Dermis blood vessel endothelial cell (primary cell): ENCODE data around the gene SYDE1. TPM values are rescaled to one million over a fixed set of nuclear protein-coding genes. Genes with fewer than 3 reads are reported as not detected.
"Not testable (repeated sequence)": the region's sequence is repeated elsewhere in the genome, so short reads cannot be mapped to it uniquely, and the experiment has no call there.

Experiments used
- DNase-seq: peaks from one replicate; pipeline ENCODE4 v3.0.0; 2010
- total RNA-seq: library from RNA; depleted of rRNA; stranded (reverse); fragments of >200 nt; gene quantifications from 2 replicates; pipeline ENCODE4 v1.2.3, GENCODE V29; 2014

SYDE1 gene, protein sequence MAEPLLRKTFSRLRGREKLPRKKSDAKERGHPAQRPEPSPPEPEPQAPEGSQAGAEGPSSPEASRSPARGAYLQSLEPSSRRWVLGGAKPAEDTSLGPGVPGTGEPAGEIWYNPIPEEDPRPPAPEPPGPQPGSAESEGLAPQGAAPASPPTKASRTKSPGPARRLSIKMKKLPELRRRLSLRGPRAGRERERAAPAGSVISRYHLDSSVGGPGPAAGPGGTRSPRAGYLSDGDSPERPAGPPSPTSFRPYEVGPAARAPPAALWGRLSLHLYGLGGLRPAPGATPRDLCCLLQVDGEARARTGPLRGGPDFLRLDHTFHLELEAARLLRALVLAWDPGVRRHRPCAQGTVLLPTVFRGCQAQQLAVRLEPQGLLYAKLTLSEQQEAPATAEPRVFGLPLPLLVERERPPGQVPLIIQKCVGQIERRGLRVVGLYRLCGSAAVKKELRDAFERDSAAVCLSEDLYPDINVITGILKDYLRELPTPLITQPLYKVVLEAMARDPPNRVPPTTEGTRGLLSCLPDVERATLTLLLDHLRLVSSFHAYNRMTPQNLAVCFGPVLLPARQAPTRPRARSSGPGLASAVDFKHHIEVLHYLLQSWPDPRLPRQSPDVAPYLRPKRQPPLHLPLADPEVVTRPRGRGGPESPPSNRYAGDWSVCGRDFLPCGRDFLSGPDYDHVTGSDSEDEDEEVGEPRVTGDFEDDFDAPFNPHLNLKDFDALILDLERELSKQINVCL
- total RNA-seq = 22.5 and 22.6 TPM in 2 replicates

DNA sequence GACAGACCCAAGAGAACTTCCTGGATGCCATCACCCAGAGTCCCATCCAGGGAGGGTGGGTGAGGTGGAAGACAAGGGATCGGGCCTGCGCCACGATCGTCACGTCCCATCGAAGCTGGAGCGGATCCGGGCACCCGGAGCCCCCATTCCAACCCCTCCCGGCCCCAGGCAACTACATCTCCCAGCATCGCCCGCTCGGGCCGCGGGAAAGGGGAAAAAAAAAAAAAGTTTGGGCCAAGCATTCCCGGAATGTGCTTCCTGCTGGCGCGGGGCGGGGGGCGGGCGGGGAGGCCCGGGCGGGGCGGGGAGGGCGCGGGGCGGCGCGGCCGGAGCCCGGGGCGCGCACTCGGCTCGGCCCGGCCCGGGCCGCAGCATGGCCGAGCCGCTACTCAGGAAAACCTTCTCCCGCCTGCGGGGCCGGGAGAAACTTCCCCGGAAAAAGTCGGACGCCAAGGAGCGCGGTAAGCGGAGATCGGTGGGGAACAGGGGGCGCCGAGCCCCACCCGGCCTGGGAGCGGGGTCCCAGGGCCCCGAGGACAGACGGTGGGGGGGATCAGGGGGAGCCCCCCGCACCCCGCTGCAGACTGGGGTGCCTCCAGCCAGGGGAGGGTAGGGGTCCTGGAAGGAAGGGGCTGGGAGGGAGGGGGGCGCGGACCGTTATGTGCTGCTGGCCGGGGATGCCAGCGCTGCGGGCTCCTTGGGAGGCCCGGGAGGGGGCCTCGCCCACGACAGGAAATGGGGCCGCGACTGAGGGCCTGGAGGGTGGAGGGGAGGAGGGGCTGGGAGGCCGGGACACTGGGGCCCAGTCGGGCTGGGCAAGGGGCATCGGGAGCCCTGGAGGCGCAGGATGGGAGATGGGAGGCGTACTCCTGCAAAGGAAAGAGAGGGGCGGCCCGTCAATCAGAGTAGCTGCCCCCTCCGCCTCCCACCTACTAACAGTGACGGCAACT lies at the start of gene SYDE1:
TSS of gene SYDE1 (plus strand) at position 341 of the 950 bp plus-strand sequence. CDS start at position 374, 33 bp downstream.
- DNase-seq = peak; percentile 62

DNA sequence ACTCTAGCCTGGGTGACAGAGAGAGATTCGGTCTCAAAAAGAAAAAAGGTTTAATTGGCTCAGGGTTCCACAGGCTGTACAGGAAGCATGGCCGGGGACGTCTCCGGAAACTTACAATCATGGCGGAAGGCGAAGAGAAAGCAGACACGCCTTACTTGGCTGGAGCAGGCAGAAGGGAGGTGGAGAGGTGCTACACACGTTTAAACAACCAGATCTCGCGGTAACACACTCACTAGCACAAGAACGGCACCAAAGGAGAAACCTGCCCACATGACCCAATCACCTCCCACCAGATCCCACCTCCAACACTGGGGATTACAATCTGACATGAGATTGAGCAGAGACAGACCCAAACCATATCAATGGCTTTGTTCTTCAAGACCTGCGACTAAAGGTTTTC lies 45.2 kb upstream of the SYDE1 start:
- DNase-seq = no peak

DNA sequence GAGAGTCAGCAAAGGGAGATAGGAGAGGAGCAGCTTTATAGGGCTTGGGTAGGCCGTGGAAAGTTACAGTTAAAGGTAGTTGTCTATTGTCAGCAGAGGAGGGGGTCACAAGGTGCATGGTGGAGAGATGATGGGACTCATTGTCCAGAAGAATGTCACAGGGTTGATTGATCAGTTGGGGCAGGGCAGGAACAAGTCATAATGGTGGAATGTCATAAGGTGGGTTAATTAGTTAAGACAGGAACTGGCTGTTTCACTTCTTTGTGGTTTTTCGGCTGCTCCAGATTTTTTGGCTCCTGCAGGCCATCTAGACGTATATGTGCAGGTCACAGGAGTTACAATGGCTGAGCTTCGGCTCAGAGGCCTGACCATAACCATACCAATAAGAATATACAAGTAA lies 36.8 kb upstream of the SYDE1 start:
- not testable (repeated sequence) for DNase-seq

DNA sequence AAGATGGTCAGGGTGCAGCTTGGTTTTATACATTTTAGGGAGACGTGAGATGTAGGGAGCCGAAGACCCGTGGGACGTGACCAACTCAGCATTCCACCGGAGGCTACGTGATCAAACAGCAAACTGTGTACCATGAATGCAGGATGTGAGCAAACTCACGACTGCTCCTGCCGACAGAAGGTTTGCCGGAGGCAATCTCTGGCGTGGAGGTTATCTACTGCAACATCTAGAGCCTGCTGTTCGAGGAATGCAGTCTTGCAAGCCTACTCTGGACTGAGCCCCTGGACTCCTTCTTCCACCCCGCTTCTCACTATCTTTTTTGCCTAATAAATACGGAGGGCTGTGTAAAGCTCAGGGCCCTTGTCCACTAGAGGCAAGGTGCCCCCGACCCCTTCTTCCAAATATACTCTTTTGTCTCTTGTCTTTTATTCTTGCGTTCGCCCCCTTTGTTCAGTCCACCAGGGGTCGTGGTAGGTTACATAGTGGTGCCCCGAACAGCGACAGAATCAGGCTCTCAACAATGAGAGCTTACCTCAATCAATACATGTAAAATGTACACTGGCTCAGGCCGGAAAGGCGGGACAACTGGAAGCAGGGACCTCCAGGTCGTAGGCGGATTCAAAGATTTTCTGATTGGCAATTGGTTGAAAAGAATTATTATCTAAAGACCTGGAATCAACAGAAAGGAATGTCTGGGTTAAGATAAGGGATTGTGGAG lies 34.1 kb upstream of the SYDE1 start:
- no peak for DNase-seq

DNA sequence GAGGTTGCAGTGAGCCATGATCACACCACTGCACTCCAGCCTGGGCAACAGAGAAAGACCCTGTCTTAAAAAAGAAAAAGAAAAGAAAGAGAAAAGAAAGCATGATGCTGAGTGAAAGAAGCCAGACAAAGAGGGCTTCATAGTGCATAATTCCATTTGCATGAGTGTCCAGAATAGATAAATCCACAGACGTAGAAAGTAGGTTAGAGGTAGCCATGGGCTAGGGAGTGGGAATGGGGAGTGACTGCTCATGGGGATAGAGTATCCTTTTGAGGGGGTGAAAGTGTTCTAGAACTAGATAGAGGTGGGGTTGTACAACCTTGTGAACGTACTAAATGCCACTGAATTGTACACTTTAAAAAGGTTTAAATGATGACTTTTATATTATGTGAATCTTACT lies 32.8 kb upstream of the SYDE1 start:
- no peak for DNase-seq

DNA sequence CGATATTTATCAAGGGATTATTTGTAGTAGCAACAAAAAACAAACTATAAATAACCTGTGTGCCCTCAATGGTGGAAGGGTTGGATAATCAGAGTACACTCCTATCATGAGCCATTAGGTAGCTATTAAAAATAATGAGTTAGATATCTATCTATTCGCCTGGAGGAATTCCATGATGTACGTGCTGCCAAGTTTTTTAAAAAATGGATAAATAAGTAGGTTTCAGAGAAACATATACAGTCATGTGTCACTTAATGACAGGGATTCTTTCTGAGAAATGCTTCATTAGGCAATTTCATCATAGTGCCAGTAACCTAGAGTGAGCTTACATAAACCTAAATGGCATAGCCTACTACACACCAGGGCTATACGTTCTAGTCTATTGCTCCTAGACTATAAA lies 31.4 kb upstream of the SYDE1 start:
- no peak for DNase-seq

DNA sequence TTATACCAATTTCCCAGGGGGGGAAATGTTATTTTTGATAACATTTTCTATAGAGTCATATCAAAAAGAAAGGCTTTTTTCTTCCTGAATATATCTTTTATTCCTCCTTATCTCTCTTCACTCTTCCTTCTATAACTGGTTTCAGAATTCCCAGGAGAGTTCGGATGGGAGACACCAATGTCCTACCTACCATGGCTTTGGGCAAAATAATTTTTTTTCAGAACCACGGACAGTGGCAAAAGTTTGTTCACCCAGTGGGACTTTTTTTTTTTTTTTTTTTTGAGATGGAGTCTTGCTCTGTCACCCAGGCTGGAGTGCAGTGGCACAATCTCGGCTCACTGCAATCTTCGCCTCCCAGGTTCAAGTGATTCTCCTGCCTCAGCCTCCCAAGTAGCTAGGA lies 27.2 kb upstream of the SYDE1 start:
- DNase-seq = not testable (repeated sequence)

DNA sequence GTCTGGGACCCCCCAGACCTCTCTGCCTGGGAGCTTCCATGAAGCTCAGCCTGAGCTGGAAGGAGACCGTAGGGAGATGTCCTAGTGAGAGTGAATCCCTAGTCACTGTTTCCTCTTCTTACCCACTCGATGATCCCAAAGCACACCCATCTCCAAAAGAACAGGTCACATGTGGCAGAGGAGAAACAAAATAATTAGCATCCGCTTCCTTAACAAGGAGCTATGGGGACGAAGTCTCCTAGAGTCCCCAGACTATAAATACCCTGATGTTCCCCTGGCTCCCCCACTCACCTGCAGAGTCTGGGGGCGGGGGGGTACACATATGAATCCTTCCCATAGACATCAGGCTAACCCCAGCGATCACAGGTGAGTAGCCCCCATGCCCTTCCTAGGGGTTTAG lies 25.3 kb upstream of the SYDE1 start, which contains the start of gene OR1I1:
TSS of gene OR1I1 (plus strand) at position 301 of the 400 bp plus-strand sequence. CDS start 4,855 bp downstream, outside the sequence.
- no peak for DNase-seq

DNA sequence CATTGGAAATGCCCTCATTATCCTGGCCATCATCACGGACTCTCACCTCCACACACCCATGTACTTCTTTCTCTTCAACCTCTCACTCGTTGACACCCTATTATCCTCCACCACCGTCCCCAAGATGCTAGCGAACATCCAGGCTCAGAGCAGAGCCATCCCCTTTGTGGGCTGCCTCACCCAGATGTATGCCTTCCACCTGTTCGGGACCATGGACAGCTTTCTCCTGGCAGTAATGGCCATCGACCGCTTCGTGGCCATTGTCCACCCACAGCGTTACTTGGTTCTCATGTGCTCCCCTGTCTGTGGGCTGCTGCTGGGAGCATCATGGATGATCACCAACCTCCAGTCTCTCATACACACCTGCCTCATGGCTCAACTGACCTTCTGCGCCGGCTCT lies 20.0 kb upstream of the SYDE1 start:
- no peak for DNase-seq

DNA sequence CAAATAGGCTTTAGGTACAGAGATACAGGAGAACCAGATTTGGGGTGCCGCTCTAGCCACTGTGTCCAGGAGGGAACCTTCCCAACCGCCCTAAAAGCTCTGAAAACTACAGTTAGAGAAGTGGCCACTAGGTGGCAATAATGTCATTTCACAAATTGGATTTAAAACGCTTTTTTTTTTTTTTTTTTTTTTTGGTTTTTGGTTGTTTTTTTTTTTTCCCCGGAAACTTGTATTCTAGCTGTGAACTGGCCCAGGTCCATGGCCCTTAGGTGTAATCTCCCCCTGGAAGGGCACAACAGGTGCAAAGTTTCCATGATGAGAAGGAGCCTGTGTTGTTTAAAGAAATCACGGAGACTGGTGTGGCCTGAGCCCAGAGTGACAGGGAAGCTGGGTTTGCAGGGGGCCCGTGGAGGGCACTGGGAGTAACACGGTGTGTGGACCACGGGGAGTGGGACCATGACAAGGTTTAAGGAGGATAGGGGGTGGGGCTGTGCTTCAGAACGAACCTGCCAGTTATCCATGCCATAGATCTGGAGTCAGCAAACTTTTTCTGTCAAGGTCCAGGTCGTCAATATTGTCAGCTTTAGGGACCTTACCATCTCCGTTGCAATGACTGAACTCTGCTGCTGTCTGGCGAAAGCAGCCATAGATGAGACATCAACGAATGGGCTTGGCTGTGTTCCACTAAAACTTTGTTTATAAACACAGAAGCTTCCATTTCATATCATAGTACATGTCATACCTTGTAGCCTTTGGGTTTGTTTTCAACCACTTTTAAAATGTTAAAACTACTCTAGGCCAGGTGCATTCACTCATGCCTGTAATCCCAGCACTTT lies 15.1 kb upstream of the SYDE1 start:
- peak; percentile 84 for DNase-seq

DNA sequence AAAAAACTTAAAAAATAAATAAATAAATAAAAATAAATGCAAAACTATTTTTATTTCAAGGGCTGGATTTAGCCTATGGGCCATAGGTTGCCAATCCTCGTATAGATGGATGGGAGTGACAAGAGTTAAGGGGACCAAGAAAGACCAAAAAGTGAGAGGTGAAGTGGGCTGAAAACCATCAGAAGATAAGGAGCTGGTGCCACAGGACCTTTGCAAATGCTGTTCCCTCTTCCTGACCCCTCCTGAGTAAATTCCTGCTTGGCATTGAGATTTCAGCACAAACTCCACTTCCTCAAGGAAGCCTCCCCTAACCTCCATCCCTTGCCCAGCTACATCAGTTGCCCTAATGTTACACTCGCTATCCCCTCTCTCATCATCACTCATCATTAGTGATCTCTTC lies 14.2 kb upstream of the SYDE1 start:
- no peak for DNase-seq

DNA sequence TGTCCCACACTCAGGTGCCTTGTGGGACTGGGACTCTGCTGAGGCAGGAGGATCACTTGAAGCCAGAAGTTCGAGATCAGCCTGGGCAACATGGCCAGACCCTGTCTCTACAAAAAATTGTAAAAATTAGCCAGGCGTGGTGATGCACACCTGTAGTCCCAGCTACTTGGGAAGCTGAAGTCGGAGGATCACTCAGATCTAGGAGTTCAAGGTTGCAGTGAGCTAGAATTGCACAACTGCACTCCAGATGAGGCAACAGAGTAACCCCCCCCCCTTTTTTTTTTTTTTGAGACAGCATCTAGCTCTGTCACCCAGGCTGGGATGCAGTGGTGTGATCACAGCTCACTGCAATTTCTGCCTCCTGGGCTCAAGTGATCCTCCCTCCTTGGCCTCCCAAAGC lies 11.0 kb upstream of the SYDE1 start:
- no peak for DNase-seq

DNA sequence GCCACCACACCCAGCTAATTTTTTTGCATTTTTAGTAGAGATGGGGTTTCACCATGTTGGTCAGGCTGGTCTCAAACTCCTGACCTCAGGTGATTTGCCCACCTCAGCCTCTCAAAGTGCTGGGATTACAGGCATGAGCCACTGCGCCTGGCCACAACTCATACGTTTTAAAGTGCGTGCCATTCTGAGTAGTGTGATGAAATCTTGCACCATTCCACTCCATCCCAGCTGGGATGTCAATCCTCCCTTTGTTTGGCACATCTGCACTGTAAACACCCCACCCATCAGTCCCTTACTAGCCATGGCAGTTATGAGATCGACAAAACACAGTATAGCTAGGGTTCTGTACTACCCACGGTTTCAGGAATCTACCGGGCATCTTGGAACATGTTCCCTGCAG lies 9.2 kb upstream of the SYDE1 start:
- DNase-seq = not testable (repeated sequence)

DNA sequence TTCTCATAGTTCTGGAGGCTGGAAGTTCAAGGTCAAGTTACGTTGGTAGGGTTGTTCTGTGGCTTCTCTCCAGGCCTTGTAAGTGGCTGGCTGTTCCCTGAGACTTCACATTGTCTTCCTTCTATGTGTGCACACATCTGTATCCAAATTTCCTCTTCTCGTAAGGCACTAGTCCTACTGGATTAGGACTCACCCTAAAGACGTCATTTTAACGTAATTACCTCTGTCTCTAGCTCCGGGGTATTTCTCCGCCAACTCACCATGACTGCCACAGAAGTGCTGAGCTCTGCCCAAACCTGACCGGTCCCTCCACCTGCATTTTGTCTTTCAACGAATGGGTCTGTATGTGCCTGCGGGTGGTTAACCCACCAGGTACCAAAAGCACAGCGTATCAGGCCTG lies 8.7 kb upstream of the SYDE1 start:
- no peak for DNase-seq

DNA sequence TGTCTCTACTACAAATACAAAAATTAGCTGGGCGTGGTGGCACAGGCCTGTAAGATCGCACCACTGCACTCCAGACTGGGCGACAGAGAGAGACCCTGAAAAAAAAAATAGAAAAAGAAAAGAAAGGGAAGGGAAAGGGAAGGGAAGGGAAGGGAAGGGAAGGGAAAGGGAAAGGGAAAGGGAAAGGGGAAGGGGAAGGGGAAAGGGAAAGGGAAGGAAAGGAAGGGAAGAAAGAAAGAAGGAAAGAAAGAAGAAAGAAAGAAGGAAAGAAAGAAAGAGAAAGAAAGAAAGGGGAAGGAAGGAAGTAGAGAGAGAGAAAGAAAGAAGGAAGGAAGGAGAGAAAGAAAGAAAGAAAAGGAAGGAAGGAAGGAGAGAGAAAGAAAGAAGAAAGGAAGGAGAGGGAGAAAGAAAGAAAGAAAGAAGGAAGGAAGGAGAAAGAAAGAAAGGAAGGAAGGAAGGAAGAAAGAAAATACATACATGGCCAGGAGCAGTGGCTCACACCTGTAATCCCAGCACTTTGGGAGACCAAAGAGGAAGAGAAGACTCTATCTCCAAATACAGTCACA lies 8.1 kb upstream of the SYDE1 start:
- no peak for DNase-seq

DNA sequence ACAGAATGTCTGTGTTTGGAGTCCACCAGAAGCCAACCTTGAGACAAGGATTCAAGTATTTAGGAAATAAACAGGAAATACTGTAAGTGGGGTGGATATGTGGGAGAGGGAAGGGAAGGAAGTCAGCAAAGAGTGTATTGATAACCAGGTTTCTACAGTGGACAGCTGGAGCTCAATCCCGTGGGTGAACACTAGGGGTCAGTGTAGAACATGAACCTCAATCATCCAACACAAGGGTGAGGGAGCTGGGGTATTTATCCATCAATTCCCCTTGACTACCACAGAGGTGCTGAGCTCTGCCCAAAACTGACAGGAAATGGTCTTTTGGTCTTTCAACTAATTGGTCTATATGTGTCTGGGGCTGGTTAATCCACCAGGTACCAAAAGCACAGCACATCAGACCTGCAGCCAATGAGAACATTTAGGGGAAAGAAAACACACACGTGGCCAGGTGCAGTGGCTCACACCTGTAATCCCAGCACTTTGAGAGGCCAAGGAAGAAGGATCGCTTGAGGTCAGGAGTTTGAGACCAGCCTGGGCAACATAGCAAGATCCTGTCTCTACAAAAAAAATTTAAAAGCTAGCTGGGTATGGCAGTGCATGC lies 5.6 kb upstream of the SYDE1 start:
- peak; percentile 83 for DNase-seq

DNA sequence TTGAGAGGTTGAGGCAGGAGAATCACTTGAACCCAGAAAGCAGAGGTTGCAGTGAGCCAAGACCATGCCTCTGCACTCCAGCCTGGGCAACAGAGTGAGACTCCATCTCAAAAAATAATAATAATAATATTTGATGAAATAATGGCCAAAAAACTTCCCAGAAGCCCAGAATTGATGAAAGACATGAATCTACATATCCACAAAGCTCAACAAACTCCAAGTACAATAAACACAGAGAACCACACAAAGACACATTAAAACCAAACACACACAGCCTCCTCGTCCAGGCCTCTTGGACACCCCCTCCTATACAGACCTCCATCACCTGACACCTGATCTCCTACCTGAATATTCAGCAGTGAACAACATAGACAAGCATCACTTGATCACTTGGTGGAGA lies 3.2 kb upstream of the SYDE1 start:
- DNase-seq = no peak

DNA sequence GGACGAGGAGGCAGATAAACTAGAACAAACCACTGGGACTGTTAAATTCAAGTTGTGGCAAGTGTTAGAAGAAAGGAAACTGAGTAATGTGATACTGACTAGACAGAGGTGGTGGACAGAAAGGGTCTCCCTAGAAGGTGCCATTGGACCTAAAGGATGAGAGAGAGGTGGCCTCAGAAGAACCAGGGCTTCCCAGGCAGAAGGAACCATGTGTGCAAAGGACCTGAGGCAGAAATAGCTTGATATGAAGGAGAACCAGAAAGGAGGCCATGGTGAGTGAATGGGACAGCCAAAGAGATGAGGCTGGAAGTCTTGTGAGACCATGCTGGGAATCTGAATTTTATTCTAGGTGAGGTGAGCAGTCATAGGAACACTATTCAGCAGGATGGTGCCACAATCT lies 2.8 kb upstream of the SYDE1 start:
- no peak for DNase-seq

DNA sequence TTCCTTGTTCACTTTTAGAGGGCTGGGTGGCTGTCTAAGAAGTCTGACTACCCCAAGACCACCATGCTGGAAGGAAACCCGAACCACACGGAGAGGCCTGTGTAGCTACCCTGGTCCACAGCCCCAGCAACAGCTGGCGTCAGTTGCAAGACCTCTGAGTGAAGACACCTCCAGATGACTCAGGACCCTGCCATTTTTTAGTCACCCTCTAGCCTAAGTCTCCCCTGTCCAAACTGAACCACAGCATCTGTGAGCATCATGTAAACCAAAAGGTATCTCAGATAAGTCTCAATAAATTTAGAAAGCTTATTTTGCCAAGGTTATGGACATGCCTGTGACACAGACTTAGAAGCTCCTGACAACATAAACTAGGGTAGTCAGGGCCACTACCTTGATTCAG lies 2.2 kb upstream of the SYDE1 start:
- DNase-seq = no peak

DNA sequence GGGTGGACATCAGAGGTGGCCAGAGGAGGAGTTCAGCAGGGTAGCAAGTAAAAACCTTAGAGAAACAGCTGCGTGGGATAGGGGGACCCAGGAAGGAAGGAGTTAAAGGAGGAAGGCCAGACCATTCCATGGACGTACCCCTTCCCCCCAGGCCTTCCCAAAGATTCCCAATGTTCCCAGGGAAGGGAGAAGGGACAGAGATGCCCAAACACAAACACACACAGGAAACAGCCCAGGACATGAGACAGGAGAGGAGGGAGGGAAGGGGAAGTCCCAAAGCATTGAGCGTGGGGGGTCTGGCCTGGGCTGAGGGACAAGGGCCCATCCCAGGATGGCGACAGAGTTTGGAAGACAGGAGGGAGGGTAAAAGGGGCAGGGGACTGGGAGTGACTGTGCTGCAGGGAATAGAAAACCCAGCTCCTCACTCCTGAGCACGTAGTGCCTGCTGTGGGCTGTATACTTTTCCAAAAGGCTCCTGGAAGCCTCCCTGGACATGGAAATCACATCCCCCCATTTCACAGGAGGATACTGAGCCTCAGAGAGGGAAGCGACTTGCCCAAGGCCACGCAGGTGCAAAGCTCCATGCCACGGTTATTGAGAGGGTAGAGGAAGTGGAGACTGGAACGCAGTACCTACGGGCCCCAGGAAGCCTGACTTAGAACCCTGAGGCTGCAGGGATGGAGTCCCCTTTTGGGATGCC lies 1.1 kb downstream of the SYDE1 start:
- DNase-seq = peak; percentile 17
